GM18858 (cell line): Measurements from ENCODE around the gene ANKRD10.

Experiments used
- ATAC-seq: cut with Tn5 transposase; IDR thresholded peaks from one replicate; pipeline ENCODE4 v1.9.1; 2021; ENCODE audit not compliant: unreplicated experiment

ANKRD10 gene

DNA sequence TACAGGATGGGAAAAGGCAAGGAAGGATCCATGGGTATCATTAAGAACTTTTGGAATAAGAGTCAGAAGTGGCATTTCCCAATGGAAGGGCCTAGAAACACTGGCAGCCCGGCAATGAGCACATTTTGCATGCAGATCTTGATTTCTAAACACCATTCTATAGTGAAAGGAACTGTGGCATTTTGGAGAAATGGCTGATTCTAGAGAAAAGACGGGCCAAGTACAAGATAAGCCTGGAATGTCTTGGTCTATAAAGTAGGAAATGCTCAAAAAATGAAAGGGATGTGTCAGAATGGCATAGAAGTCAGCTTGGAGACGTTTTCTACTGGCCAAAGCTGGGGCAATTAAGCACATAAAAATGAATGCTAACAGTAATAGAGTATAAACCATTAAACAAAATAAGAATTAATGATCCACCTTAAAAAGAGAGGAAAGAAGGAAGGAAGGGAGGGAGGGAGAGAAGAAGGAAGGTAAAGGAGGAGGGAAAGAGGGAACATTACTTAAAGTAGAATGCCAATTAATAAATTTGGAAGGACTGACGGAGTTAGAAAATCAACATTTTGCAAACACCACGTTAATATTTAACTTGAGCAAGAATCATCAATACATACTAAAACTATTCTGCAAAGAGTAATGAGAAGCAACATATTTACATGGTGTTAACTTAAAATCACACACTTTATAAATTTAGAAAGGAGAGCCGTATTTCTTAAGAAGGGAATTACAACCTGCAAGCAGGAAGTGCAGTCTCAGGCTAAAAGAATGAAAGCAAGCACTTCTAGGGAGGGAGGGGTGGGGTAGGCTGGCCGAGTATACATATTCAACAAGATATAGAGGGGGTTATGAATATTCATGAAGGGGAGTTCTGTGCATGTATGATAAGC lies 78.9 kb downstream of the ANKRD10 start:
- ATAC-seq, result no peak

DNA sequence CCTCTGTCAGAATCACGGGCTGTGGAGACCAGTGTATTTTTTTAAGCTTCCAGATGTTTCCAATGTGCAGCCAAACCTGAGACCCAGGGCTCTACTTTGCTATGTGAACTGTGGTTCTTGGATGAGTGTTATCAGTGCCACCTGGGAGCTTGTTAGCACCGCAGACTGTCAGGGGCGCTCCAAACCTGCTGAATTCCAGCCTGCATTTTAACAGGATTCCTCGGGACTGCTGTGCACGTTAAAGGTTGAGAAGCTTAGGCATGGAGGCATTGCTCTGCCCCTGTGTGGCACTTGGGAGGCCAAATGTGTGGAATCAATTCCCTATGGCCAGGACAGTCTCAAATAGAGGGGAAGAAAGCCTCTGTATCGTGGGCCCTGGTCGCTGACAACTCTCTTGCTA lies 80.3 kb downstream of the ANKRD10 start:
- ATAC-seq, result no peak

DNA sequence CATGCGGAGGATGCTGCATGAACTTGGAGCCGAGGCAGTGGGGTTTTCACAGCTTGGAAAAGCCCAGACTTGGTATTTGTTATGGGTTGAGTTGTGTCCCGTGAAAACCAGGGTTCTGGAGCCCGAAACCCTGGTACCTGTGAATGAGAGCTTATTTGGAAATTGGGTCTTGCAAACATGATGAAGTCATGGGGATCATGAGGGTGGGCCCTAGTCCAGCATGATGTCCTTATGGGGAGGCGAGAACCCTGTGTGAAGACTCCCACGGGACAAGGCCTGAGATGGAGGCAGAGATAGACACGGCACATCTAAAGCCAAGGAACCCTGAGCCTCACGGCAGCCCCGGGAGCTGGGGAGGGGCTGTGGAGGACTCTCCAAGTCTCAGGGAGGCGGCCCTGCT lies 82.3 kb downstream of the ANKRD10 start:
- no peak for ATAC-seq

DNA sequence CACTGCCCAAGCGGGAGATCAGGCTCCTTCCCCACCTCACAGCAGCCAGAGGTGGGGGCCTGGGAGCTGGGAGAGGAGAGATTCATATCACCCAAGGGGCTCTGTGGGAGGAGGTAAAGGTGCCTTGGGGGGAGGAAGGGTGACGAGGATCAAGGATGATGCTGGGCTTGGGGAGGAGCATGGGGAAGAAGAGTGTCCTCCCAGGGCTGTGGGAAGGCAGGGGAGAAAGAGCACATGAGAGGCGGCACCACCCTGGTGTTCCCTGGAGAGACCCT lies 82.7 kb downstream of the ANKRD10 start:
- ATAC-seq, result no peak

DNA sequence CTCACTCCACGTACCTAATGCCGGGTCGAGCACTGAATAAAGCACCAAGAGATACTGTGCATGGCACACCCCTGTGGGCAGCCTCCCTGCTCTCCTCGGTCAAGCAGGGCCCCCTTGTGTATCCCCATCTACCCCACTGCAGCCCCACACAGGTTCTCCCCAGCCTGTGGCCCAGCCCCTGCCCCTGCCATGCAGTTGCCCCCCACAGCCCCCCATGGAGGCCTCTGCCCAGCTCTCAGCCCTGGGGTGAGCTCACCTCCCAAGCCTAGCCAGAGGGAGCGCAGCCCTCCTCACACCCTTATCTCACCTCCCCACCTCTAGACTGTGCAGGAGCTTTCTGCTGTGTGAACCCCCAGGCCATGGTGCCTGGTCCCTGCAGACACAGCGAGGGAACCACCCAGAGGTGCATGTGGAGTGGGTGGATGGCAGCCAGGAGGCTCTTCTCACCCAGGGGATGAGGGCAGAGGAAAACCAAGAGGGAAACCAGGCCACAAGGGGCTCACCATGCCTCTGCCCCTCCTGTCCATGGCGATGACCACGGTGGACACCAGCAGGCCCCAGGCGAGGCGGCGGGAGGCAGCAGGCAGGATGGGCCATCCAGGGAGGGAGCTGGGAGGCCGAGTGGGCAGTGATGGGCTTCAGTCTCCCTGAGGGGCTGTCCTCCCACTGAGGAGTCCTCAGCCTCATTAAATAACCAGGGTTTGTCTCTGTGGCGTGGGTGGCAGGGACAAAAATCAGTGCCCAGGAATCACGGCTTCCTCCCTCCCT lies 83.2 kb downstream of the ANKRD10 start:
- ATAC-seq, result no peak

DNA sequence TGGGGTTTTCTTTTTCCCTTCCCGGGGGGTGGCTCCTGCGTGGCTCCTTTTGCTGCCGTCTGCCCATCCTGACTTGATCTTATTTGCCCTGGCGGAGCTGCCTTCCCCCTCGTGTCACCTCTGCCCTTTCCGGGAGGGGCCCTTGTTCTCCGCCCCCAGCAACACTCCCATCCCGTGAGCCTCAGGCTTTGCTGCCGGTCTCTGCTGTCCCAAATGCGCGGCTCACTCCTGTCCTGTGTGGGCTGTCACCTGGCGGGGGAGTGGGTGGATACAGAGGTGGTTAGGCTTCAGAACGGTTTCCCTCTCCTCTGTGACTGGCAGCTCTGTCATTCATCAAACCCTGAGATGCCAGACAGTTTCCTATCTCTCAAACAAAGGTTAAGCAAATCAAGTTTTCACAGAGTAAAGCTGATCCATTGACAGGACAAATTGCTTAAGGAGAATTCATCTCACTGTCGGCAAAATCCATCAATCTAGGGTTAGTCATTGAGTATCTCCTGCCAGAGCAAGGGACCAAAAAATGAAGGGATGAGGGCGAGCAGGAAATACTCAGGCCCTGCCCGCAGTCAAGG lies 84.0 kb downstream of the ANKRD10 start:
- no peak for ATAC-seq

DNA sequence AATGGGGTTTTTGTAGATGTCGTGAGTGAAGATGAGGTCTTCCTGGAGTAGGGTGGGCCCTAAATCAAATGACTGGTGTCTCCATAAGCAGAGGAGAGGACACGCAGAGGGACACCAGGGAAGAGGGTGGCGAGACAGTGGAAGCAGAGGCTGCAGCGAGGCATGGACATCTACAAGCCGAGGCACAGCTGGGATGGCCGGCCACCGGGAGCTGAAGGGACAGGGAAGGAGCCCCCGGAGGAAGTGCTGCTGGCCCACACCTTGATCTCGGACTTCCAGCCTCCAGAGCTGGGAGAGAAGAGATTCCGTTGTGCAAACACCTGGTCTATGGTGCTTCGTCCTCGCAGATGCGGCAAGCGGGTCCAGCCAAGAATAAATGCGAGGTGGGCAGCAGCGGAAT lies 84.5 kb downstream of the ANKRD10 start:
- ATAC-seq, result no peak

DNA sequence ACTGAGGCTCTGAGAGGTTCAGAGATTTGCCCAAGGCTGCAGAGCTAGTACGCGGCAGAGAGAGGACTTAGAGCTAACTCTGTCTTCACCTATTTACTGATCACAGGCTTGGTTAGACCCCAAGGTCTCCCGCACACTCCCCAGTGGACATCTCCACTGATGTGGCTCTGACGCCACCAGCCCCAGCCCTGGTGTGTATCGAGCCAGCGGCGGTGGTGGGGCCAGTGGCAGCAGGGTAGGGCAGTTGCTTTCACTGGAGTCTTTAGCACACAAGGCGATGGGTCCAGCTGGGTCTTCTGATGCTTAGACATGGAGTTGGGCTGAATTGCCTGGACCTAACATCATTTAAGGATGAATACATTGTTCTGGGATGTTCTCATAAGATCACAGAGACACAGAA lies 85.4 kb downstream of the ANKRD10 start:
- ATAC-seq, result no peak

DNA sequence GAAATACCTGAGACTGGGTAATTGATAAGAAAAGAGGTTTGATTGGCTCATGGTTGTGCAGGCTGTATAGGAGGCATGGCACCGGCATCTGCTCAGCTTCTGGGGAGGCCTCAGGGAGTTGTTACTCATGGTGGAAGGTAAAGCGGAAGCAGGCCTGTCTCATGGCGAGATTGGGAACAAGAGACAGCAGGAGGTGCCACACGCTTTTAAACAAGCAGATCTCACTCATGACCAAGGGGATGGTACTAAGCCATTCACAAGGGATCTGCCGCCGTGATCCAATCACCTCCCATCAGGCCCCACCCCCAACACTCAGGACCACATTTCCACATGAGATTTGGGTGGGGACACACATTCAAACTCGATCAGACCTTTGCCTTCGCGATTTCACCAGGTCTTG lies 86.2 kb downstream of the ANKRD10 start:
- no peak for ATAC-seq
